Measurements from ENCODE around the gene SLC22A4.

DNA sequence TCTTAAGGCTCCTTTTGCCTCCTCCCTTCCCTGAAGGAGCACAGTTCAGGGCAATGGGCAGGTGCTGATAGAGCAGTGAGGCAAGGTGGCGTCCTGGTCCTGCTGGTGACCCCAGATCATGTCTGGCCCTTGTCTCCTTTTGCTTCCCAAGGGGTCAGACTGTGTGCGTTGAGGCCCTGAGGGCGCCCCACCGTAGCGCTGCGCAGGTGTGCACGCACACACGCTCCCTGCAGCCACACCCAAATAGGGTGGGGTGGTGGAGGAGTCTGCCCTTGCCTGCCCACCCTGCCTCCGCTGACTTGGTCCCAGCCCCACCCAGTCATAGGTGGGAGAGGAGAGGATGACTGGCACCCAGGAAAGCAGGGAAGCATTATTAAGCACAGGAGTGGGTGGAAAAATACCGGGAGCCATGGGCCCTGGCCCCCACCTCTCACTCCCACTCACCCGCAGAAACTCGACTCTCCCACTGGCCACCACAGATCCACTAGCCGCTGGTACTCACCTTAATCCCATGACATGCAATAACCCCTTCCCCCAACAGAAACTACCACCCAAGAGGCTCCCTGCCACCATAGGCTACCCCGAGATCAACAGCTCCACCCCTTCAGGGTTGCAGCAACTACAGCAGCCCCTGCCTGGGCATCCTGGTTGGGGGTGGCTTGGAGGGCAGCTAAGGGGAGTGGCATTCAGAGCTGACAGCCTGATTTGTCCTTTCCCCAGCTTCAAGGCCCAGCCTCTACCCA is 20.0 kb upstream of the SLC22A4 start:
- TF ChIP-seq CTCF (optimal IDR thresholded peaks at IDR 0.05 in 1 of 3, IDR thresholded peaks at IDR 0.05 in 1 of 3, conservative IDR thresholded peaks at IDR 0.05 in 1 of 3; ENCODE audit: extremely low read depth in 1 of 3, insufficient read depth in 2 of 3, low read length in 3 of 3) (no peak), EZH2 (IDR thresholded peaks at IDR 0.05; ENCODE audit: low read length) (no peak)
